Measurements from ENCODE around the gene CTSZ. TPM values are rescaled to one million over a fixed set of nuclear protein-coding genes. Genes with fewer than 3 reads are reported as not detected.

The CTSZ gene
- total RNA-seq, 1 experiment from 2014 or later: 113 TPM

- no peaks in the 10 kb centered on the region for H3K9me3 ChIP-seq (ENCODE audit: control insufficient read depth, insufficient read depth, low read depth, low read length)
- TF ChIP-seq CTCF (IDR thresholded peaks at IDR 0.05) (no peak), SIN3A (IDR thresholded peaks at IDR 0.05; ENCODE audit: borderline replicate concordance, insufficient read depth, low read depth, low read length) (no peak), POLR2AphosphoS5 (IDR thresholded peaks at IDR 0.05; ENCODE audit: low read depth, low read length) (no peak), TCF7L2 (IDR thresholded peaks at IDR 0.05; ENCODE audit: low read depth, low read length) (no peak)
- TF ChIP-seq, protein P1, sequence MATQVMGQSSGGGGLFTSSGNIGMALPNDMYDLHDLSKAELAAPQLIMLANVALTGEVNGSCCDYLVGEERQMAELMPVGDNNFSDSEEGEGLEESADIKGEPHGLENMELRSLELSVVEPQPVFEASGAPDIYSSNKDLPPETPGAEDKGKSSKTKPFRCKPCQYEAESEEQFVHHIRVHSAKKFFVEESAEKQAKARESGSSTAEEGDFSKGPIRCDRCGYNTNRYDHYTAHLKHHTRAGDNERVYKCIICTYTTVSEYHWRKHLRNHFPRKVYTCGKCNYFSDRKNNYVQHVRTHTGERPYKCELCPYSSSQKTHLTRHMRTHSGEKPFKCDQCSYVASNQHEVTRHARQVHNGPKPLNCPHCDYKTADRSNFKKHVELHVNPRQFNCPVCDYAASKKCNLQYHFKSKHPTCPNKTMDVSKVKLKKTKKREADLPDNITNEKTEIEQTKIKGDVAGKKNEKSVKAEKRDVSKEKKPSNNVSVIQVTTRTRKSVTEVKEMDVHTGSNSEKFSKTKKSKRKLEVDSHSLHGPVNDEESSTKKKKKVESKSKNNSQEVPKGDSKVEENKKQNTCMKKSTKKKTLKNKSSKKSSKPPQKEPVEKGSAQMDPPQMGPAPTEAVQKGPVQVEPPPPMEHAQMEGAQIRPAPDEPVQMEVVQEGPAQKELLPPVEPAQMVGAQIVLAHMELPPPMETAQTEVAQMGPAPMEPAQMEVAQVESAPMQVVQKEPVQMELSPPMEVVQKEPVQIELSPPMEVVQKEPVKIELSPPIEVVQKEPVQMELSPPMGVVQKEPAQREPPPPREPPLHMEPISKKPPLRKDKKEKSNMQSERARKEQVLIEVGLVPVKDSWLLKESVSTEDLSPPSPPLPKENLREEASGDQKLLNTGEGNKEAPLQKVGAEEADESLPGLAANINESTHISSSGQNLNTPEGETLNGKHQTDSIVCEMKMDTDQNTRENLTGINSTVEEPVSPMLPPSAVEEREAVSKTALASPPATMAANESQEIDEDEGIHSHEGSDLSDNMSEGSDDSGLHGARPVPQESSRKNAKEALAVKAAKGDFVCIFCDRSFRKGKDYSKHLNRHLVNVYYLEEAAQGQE (IDR thresholded peaks at IDR 0.05; ENCODE audit: insufficient read depth in 1 of 2, low read depth in 2 of 2, low read length in 1 of 2): no peak
- H3K27me3 ChIP-seq (ENCODE audit: control insufficient read depth, insufficient read depth, low read length): no peaks in the 10 kb centered on the region
- in situ Hi-C loops (cut with HindIII; ENCODE audit: low pct_unique_long_range_greater_than_20kb, low sequenced_read_pairs) (no loop called here), intact Hi-C loops (cut with micrococcal nuclease; ENCODE audit: unreplicated experiment) (no loop called here)
- CTCF ChIA-PET: no interaction called here
- no peaks in the 10 kb centered on the region for H3K36me3 ChIP-seq (ENCODE audit: control insufficient read depth, insufficient read depth, low read length)
- peaks cover 13% of the 10 kb centered on the region for H3K4me1 ChIP-seq (ENCODE audit: control insufficient read depth, insufficient read depth, low read length)
- BruUV-seq (replicated peaks): no TSS peak
- no peak overlapping the region for H3K4me3 ChIP-seq (ENCODE audit: low read depth in 2 of 2, low read length in 2 of 2)
- POLR2A ChIA-PET: no interaction called here
- no peak for ATAC-seq
- no peak overlapping the region for H3K27ac ChIP-seq (ENCODE audit: low read length)
- no peak for DNase-seq (ENCODE audit: low read depth, low spot score)
Measured at GRCh38 chr20:59003836-59004492, 3.1 kb downstream of the CTSZ start.

GRCh38 chr20:59002874-59003399 lies 4.1 kb downstream of the CTSZ start:
- intact Hi-C loops (cut with micrococcal nuclease; ENCODE audit: unreplicated experiment) (no loop called here), in situ Hi-C loops (cut with HindIII; ENCODE audit: low pct_unique_long_range_greater_than_20kb, low sequenced_read_pairs) (no loop called here)
- Histone ChIP-seq H3K4me1 (ENCODE audit: control insufficient read depth, insufficient read depth, low read length) (peaks cover 13% of the 10 kb centered on the region), H3K9me3 (ENCODE audit: control insufficient read depth, insufficient read depth, low read depth, low read length) (no peaks in the 10 kb centered on the region), H3K27ac (ENCODE audit: low read length) (no peak overlapping the region), H3K36me3 (ENCODE audit: control insufficient read depth, insufficient read depth, low read length) (no peaks in the 10 kb centered on the region), H3K27me3 (ENCODE audit: control insufficient read depth, insufficient read depth, low read length) (no peaks in the 10 kb centered on the region), H3K4me3 (ENCODE audit: low read depth in 2 of 2, low read length in 2 of 2) (no peak overlapping the region)
- ChIA-PET CTCF (no interaction called here), POLR2A (interaction anchor here (0.5 kb wide), 1 partner anchor 238 kb away, joined by 6 read pairs; no protein-coding TSS in a partner anchor)
- DNase-seq (ENCODE audit: low read depth, low spot score): no peak
- no TSS peak for BruUV-seq (replicated peaks)
- no peak for ATAC-seq
- TF ChIP-seq CTCF (IDR thresholded peaks at IDR 0.05) (no peak), TCF7L2 (IDR thresholded peaks at IDR 0.05; ENCODE audit: low read depth, low read length) (no peak), POLR2AphosphoS5 (IDR thresholded peaks at IDR 0.05; ENCODE audit: low read depth, low read length) (no peak), SIN3A (IDR thresholded peaks at IDR 0.05; ENCODE audit: borderline replicate concordance, insufficient read depth, low read depth, low read length) (no peak)
- TF ChIP-seq, protein P1 (IDR thresholded peaks at IDR 0.05; ENCODE audit: insufficient read depth in 1 of 2, low read depth in 2 of 2, low read length in 1 of 2): no peak

Measured in Panc1 (cell line).